ENCODE data around the gene TBC1D30. TPM values are rescaled to one million over a fixed set of nuclear protein-coding genes. Genes with fewer than 3 reads are reported as not detected.

Gene TBC1D30
- total and polyA plus RNA-seq, 9 of the 15 experiments (the other 6 are each of a cell fraction or from before 2014, with no cell fraction given) = 0.07 to 0.55 (median 0.20) TPM; not detected in 1

DNA sequence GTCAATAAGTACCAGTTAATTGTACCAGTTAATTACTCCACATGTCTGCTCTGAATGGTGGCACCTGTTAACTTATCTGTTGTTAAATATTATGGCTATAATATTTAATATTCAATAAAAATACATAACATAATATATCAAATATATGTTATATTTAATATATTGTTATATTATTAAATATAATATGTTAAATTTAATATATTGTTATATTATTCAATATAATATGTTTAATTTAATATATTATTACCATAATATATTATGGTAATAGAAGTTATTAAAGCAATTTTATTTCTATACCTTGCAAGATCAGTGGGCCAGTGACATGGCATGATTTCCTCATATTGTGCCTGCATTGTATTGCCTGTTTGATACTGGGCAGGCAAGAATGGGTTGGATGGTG lies 98.4 kb downstream of the TBC1D30 start (continued):
- TF ChIP-seq, protein P1, sequence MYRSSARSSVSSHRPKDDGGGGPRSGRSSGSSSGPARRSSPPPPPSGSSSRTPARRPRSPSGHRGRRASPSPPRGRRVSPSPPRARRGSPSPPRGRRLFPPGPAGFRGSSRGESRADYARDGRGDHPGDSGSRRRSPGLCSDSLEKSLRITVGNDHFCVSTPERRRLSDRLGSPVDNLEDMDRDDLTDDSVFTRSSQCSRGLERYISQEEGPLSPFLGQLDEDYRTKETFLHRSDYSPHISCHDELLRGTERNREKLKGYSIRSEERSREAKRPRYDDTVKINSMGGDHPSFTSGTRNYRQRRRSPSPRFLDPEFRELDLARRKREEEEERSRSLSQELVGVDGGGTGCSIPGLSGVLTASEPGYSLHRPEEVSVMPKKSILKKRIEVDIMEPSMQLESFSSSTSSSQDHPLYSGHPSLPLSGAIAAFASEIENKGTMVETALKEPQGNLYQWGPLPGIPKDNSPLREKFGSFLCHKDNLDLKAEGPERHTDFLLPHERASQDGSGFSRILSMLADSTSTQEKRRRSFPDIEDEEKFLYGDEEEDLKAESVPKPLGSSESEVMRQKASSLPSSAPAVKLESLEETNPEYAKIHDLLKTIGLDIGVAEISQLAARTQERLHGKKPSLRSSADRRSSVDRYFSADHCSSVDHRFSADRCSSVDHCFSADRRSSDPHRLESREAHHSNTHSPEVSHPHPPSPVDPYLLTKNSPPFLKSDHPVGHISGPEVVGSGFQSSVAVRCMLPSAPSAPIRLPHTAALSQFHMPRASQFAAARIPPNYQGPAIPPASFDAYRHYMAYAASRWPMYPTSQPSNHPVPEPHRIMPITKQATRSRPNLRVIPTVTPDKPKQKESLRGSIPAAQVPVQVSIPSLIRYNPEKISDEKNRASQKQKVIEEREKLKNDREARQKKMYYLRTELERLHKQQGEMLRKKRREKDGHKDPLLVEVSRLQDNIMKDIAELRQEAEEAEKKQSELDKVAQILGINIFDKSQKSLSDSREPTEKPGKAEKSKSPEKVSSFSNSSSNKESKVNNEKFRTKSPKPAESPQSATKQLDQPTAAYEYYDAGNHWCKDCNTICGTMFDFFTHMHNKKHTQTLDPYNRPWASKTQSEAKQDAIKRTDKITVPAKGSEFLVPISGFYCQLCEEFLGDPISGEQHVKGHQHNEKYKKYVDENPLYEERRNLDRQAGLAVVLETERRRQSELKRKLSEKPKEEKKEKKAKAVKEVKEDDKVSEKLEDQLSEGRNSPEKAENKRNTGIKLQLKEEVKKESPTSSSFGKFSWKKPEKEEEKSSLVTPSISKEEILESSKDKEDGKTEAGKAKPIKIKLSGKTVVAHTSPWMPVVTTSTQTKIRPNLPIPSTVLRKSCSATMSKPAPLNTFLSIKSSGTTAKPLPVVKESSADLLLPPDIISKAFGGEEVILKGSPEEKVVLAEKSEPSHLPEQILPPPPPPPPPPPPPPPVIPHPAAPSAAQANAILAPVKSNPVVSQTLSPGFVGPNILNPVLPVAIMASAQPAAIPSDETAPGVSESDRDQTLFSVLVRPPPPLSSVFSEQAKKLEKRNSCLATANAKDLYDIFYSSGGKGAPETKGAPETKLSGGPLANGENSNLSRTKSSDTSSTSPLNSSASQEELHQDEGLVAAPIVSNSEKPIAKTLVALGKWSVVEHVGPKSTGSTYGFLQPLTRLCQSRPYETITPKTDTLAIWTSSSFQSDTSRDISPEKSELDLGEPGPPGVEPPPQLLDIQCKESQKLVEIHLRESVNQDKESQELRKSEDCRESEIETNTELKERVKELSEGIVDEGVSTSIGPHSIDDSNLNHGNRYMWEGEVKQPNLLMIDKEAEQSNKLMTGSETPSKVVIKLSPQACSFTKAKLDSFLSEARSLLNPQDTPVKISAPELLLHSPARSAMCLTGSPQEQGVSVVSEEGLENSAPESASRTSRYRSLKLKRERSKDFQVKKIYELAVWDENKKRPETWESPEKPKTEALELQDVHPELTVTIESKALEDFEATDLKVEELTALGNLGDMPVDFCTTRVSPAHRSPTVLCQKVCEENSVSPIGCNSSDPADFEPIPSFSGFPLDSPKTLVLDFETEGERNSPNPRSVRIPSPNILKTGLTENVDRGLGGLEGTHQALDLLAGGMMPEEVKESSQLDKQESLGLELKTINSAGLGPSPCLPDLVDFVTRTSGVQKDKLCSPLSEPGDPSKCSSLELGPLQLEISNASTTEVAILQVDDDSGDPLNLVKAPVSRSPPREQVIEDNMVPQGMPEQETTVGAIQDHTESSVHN (IDR thresholded peaks at IDR 0.05; ENCODE audit: borderline replicate concordance in 1 of 2, low read depth in 1 of 2) = no peak

- Histone ChIP-seq H3K4me1 (replicated peaks in 1 of 2; ENCODE audit: control insufficient read depth in 2 of 2, insufficient read depth in 2 of 2, low read length in 2 of 2) (no peaks in the 10 kb centered on the region), H3K9ac (ENCODE audit: insufficient read depth in 1 of 2, low read depth in 2 of 2, low read length in 2 of 2) (no peak overlapping the region), H3K4me2 (ENCODE audit: insufficient read depth, low read length) (no peak overlapping the region), H3K27ac (ENCODE audit: extremely low read depth, low read depth, low read length) (no peak overlapping the region), H3K9me1 (ENCODE audit: control insufficient read depth, insufficient read depth, low read length) (no peaks in the 10 kb centered on the region), H3K36me3 (ENCODE audit: control insufficient read depth, insufficient read depth, low read length) (no peaks in the 10 kb centered on the region), H3K79me2 (ENCODE audit: control insufficient read depth, insufficient read depth, low read length) (no peaks in the 10 kb centered on the region), H3K27me3 (ENCODE audit: control insufficient read depth in 2 of 2, insufficient read depth in 2 of 2, low read length in 2 of 2) (no peaks in the 10 kb centered on the region), H3K9me3 (replicated peaks; ENCODE audit: control insufficient read depth, insufficient read depth, low read depth, low read length) (no peaks in the 10 kb centered on the region), H2AFZ (ENCODE audit: low read depth, low read length) (no peak overlapping the region), H3K4me3 (no peak overlapping the region), H4K20me1 (replicated peaks; ENCODE audit: control insufficient read depth, insufficient read depth, low read length) (no peaks in the 10 kb centered on the region)
- FAIRE-seq (no peak), ATAC-seq (no peak), DNase-seq (ENCODE audit: extremely low read depth in 1 of 4, low spot score in 3 of 4) (no peak)
- in situ Hi-C loops (cut with MboI) (no loop called here), intact Hi-C loops (cut with micrococcal nuclease) (no loop called here)
- no TSS peak for BruUV-seq (replicated peaks)
- POLR2A ChIA-PET = no interaction called here
- CTCF ChIA-PET (ENCODE audit: low intra/inter-chr PET ratio) = no interaction called here
- TF ChIP-seq, protein P2, sequence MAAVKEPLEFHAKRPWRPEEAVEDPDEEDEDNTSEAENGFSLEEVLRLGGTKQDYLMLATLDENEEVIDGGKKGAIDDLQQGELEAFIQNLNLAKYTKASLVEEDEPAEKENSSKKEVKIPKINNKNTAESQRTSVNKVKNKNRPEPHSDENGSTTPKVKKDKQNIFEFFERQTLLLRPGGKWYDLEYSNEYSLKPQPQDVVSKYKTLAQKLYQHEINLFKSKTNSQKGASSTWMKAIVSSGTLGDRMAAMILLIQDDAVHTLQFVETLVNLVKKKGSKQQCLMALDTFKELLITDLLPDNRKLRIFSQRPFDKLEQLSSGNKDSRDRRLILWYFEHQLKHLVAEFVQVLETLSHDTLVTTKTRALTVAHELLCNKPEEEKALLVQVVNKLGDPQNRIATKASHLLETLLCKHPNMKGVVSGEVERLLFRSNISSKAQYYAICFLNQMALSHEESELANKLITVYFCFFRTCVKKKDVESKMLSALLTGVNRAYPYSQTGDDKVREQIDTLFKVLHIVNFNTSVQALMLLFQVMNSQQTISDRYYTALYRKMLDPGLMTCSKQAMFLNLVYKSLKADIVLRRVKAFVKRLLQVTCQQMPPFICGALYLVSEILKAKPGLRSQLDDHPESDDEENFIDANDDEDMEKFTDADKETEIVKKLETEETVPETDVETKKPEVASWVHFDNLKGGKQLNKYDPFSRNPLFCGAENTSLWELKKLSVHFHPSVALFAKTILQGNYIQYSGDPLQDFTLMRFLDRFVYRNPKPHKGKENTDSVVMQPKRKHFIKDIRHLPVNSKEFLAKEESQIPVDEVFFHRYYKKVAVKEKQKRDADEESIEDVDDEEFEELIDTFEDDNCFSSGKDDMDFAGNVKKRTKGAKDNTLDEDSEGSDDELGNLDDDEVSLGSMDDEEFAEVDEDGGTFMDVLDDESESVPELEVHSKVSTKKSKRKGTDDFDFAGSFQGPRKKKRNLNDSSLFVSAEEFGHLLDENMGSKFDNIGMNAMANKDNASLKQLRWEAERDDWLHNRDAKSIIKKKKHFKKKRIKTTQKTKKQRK (IDR thresholded peaks at IDR 0.05; ENCODE audit: borderline replicate concordance, low read depth, low read length) = no peak
Observed at GRCh38 chr12:64923536-64923935, 99.1 kb downstream of the TBC1D30 start.
